Natural killer cell treated with Interleukin-12 subunit alpha and Interleukin-12 subunit beta and Interleukin-15 and Interleukin-18, amount 100 ng/mL, for 72 hours (primary cell): ENCODE measurements around the gene CAPN12. TPM values are rescaled to one million over a fixed set of nuclear protein-coding genes. Genes with fewer than 3 reads are reported as not detected.
"Not testable (repeated sequence)": the region's sequence is repeated elsewhere in the genome, so short reads cannot be mapped to it uniquely, and the experiment has no call there.

Experiments used
- ATAC-seq, 2 donors: fragments of 150-1000 bp; cut with Tn5 transposase in 1 of 2; sonication (Bioruptor Pico), chemical (Tn5 transposase) in 1 of 2; 2 replicates each; pipeline ENCODE4 v1.10.0; 2021
- DNase-seq: peaks from one replicate; pipeline ENCODE4 v3.0.0; 2022; ENCODE audit warnings: low spot score
- H3K27ac Mint-ChIP-seq, 2 donors: 1 replicate in 1 of 2; 2 replicates in 1 of 2; pipeline ENCODE4 v1.8.0; 2022; ENCODE audit warnings: mixed read lengths in 2 of 2, mild to moderate bottlenecking in 1 of 2, moderate library complexity in 1 of 2
- H3K27me3 Mint-ChIP-seq, 2 donors: 1 replicate in 1 of 2; 2 replicates in 1 of 2; pipeline ENCODE4 v1.8.0; 2022; ENCODE audit warnings: mixed read lengths in 2 of 2
- H3K36me3 Mint-ChIP-seq: one replicate; pipeline ENCODE4 v1.8.0; 2022; ENCODE audit warnings: mixed read lengths
- H3K4me1 Mint-ChIP-seq, 2 donors: 1 replicate in 1 of 2; 2 replicates in 1 of 2; pipeline ENCODE4 v1.8.0; 2022; ENCODE audit warnings: low read depth in 2 of 2, mixed read lengths in 2 of 2, mild to moderate bottlenecking in 1 of 2
- H3K4me3 Mint-ChIP-seq: one replicate; pipeline ENCODE4 v1.8.0; 2022; ENCODE audit warnings: mixed read lengths
- H3K9me3 Mint-ChIP-seq: 2 replicates; pipeline ENCODE4 v1.8.0; 2022; ENCODE audit warnings: mixed read lengths
- total RNA-seq, 2 donors: library from RNA; stranded (reverse); gene quantifications; one replicate each; pipeline ENCODE4 v1.2.3, GENCODE V29; 2022

The CAPN12 gene
- total RNA-seq, 2 donors from 2014 or later = 3.6 to 10.4 TPM

- not testable (repeated sequence) for H3K4me3 Mint-ChIP-seq, H3K27ac Mint-ChIP-seq, H3K36me3 Mint-ChIP-seq, ATAC-seq, H3K27me3 Mint-ChIP-seq, DNase-seq, H3K4me1 Mint-ChIP-seq, H3K9me3 Mint-ChIP-seq
These were observed 37.9 kb upstream of the CAPN12 start for GRCh38 chr19:38782212-38782611.

- H3K27me3 Mint-ChIP-seq = peaks cover 0 to 4% of the 10 kb centered on the region in 2 donors
- no peaks in the 10 kb centered on the region for H3K4me1 Mint-ChIP-seq
- H3K36me3 Mint-ChIP-seq = no peaks in the 10 kb centered on the region
- DNase-seq (no peak), ATAC-seq (no peak)
- no peak overlapping the region for H3K4me3 Mint-ChIP-seq
- no peak overlapping the region for H3K27ac Mint-ChIP-seq
- H3K9me3 Mint-ChIP-seq = no peaks in the 10 kb centered on the region
These were observed 36.8 kb upstream of the CAPN12 start for GRCh38 chr19:38781058-38781457.

GRCh38 chr19:38780443-38780842, 36.2 kb upstream of the CAPN12 start:
- Mint-ChIP-seq H3K4me1 (no peaks in the 10 kb centered on the region), H3K9me3 (no peaks in the 10 kb centered on the region), H3K4me3 (no peak overlapping the region), H3K27ac (no peak overlapping the region), H3K27me3 (peaks cover 0 to 4% of the 10 kb centered on the region in 2 donors), H3K36me3 (no peaks in the 10 kb centered on the region)
- DNase-seq (no peak), ATAC-seq (no peak)

GRCh38 chr19:38778733-38779132, 34.5 kb upstream of the CAPN12 start:
- no peak overlapping the region for H3K4me3 Mint-ChIP-seq
- H3K27me3 Mint-ChIP-seq = peaks cover 0 to 4% of the 10 kb centered on the region in 2 donors
- H3K27ac Mint-ChIP-seq = no peak overlapping the region
- H3K36me3 Mint-ChIP-seq = no peaks in the 10 kb centered on the region
- no peaks in the 10 kb centered on the region for H3K4me1 Mint-ChIP-seq
- ATAC-seq (no peak), DNase-seq (no peak)
- no peaks in the 10 kb centered on the region for H3K9me3 Mint-ChIP-seq

GRCh38 chr19:38774181-38774950, 30.1 kb upstream of the CAPN12 start:
- H3K9me3 Mint-ChIP-seq = no peaks in the 10 kb centered on the region
- H3K4me3 Mint-ChIP-seq = no peak overlapping the region

GRCh38 chr19:38773469-38774177, 29.3 kb upstream of the CAPN12 start, which contains the start of gene LGALS7:
Gene LGALS7 (minus strand): TSS chr19:38773517. CDS start chr19:38773492, 25 bp downstream.
- Mint-ChIP-seq H3K9me3 (no peaks in the 10 kb centered on the region), H3K4me1 (peaks cover 4 to 6% of the 10 kb centered on the region in 2 donors), H3K27me3 (peaks cover 0 to 1% of the 10 kb centered on the region in 2 donors), H3K4me3 (no peak within 1 kb of the TSS), H3K27ac (no peak within 1 kb of the TSS), H3K36me3 (no peaks in the 10 kb centered on the region)
- ATAC-seq = no peak
- DNase-seq = no peak

More at GRCh38 chr19:38774181-38774950, 30.1 kb upstream of the CAPN12 start:
- peaks cover 1 to 3% of the 10 kb centered on the region in 2 donors for H3K4me1 Mint-ChIP-seq
- no peak for ATAC-seq
- H3K27ac Mint-ChIP-seq = no peak overlapping the region
- H3K36me3 Mint-ChIP-seq = no peaks in the 10 kb centered on the region
- peaks cover 0 to 4% of the 10 kb centered on the region in 2 donors for H3K27me3 Mint-ChIP-seq
- no peak for DNase-seq

- H3K4me3 Mint-ChIP-seq, H3K27me3 Mint-ChIP-seq, ATAC-seq, H3K36me3 Mint-ChIP-seq, H3K9me3 Mint-ChIP-seq, H3K4me1 Mint-ChIP-seq, DNase-seq, H3K27ac Mint-ChIP-seq: not testable (repeated sequence)
These were observed 27.3 kb upstream of the CAPN12 start for GRCh38 chr19:38771569-38771968.

- H3K9me3 Mint-ChIP-seq, DNase-seq, H3K4me1 Mint-ChIP-seq, H3K27ac Mint-ChIP-seq, H3K4me3 Mint-ChIP-seq, H3K36me3 Mint-ChIP-seq, H3K27me3 Mint-ChIP-seq: not testable (repeated sequence)
- ATAC-seq = peak; percentile 89
These were observed 26.6 kb upstream of the CAPN12 start for GRCh38 chr19:38770949-38771275.

- not testable (repeated sequence) for H3K4me1 Mint-ChIP-seq, H3K9me3 Mint-ChIP-seq, H3K27ac Mint-ChIP-seq, H3K4me3 Mint-ChIP-seq, H3K27me3 Mint-ChIP-seq, H3K36me3 Mint-ChIP-seq, DNase-seq
- peak in 1 of 2 donors; percentile 0 for ATAC-seq
These were observed 26.1 kb upstream of the CAPN12 start for GRCh38 chr19:38770228-38770948.

- H3K4me3 Mint-ChIP-seq = peak overlapping the region; percentile 53
- no peaks in the 10 kb centered on the region for H3K36me3 Mint-ChIP-seq
- H3K9me3 Mint-ChIP-seq = no peaks in the 10 kb centered on the region
- DNase-seq = peak; percentile 92
- peak overlapping the region; percentile 85 to 88 for H3K27ac Mint-ChIP-seq
- H3K27me3 Mint-ChIP-seq = no peaks in the 10 kb centered on the region
- peaks cover 4 to 6% of the 10 kb centered on the region in 2 donors for H3K4me1 Mint-ChIP-seq
- ATAC-seq = peak; percentile 90 to 92
These were observed 25.4 kb upstream of the CAPN12 start for GRCh38 chr19:38769635-38770211.

GRCh38 chr19:38766276-38767047, 22.2 kb upstream of the CAPN12 start:
- H3K9me3 Mint-ChIP-seq = no peaks in the 10 kb centered on the region

GRCh38 chr19:38765214-38765613, 20.9 kb upstream of the CAPN12 start:
- peaks cover 4 to 6% of the 10 kb centered on the region in 2 donors for H3K4me1 Mint-ChIP-seq

More at GRCh38 chr19:38766276-38767047, 22.2 kb upstream of the CAPN12 start:
- Mint-ChIP-seq H3K4me1 (peaks cover 4 to 6% of the 10 kb centered on the region in 2 donors), H3K27me3 (no peaks in the 10 kb centered on the region), H3K36me3 (no peaks in the 10 kb centered on the region), H3K4me3 (no peak overlapping the region), H3K27ac (no peak overlapping the region)
- ATAC-seq (no peak), DNase-seq (no peak)

GRCh38 chr19:38763795-38764220, 19.5 kb upstream of the CAPN12 start:
- no peak overlapping the region for H3K4me3 Mint-ChIP-seq
- no peaks in the 10 kb centered on the region for H3K27me3 Mint-ChIP-seq
- DNase-seq (no peak), ATAC-seq (no peak)
- no peaks in the 10 kb centered on the region for H3K9me3 Mint-ChIP-seq
- H3K4me1 Mint-ChIP-seq = no peaks in the 10 kb centered on the region
- no peak overlapping the region for H3K27ac Mint-ChIP-seq
- H3K36me3 Mint-ChIP-seq = no peaks in the 10 kb centered on the region

More at GRCh38 chr19:38765214-38765613, 20.9 kb upstream of the CAPN12 start:
- H3K9me3 Mint-ChIP-seq = no peaks in the 10 kb centered on the region
- H3K27ac Mint-ChIP-seq = no peak overlapping the region
- DNase-seq = no peak
- no peak for ATAC-seq
- H3K36me3 Mint-ChIP-seq = no peaks in the 10 kb centered on the region
- no peaks in the 10 kb centered on the region for H3K27me3 Mint-ChIP-seq
- no peak overlapping the region for H3K4me3 Mint-ChIP-seq
